Spleen (tissue), 11 donors: ENCODE measurements around the gene AADAT. TPM values are rescaled to one million over a fixed set of nuclear protein-coding genes. Genes with fewer than 3 reads are reported as not detected.

ENCODE experiments used
- DNase-seq: peaks from one replicate; pipeline ENCODE4 v3.0.0-alpha.2; 2020
- H3K27ac ChIP-seq, 8 donors: fragments of 200-600 bp; sonication (generic) in 7 of 8; 1 replicate in 4 of 8; 2 replicates in 4 of 8; pipeline versions ENCODE4 v1.5.0 to v1.8.0; 2016 to 2021; ENCODE audit warnings: inconsistent platforms in 4 of 8, mild to moderate bottlenecking in 4 of 8, moderate library complexity in 1 of 8
- H3K27me3 ChIP-seq, 7 donors: fragments of 200-600 bp; sonication (generic) in 6 of 7; replicated peaks in 1 of 7; 1 replicate in 4 of 7; 2 replicates in 3 of 7; pipeline versions ENCODE4 v1.5.0 to v1.8.0; 2016 to 2021; ENCODE audit warnings: inconsistent platforms in 3 of 7, mild to moderate bottlenecking in 1 of 7
- H3K36me3 ChIP-seq, 6 donors: fragments of 200-600 bp; sonication (generic) in 5 of 6; 1 replicate in 4 of 6; 2 replicates in 2 of 6; pipeline versions ENCODE4 v1.5.0 to v1.8.0; 2016 to 2021; ENCODE audit warnings: inconsistent platforms in 2 of 6
- H3K4me1 ChIP-seq, 6 donors: fragments of 200-600 bp; sonication (generic) in 5 of 6; 1 replicate in 3 of 6; 2 replicates in 3 of 6; pipeline versions ENCODE4 v1.5.0 to v1.8.0; 2016 to 2021; ENCODE audit warnings: inconsistent platforms in 3 of 6
- H3K4me3 ChIP-seq, 8 donors: fragments of 200-600 bp; sonication (generic) in 7 of 8; 1 replicate in 4 of 8; 2 replicates in 4 of 8; pipeline versions ENCODE4 v1.5.0 to v1.8.0; 2016 to 2021; ENCODE audit warnings: inconsistent platforms in 4 of 8, mild to moderate bottlenecking in 4 of 8, moderate library complexity in 2 of 8
- H3K9me3 ChIP-seq, 8 donors: fragments of 200-600 bp; sonication (generic) in 7 of 8; 1 replicate in 4 of 8; 2 replicates in 4 of 8; pipeline versions ENCODE4 v1.5.0 to v1.8.0; 2016 to 2021; ENCODE audit warnings: inconsistent platforms in 4 of 8
- CTCF ChIP-seq, 11 experiments: fragments of 200-600 bp in 7 of 11; fragments of 450-650 bp in 4 of 11; sonication (generic) in 4 of 11; IDR thresholded peaks in 8 of 11; conservative IDR thresholded peaks in 3 of 11; 1 replicate in 7 of 11; 2 replicates in 4 of 11; pipeline versions ENCODE4 v1.4.0 to v1.8.0; 2016 to 2021; ENCODE audit warnings: antibody characterized with exemption in 11 of 11, inconsistent platforms in 4 of 11, mild to moderate bottlenecking in 1 of 11
- POLR2A ChIP-seq, 3 donors: fragments of 450-650 bp; IDR thresholded peaks; one replicate each; pipeline ENCODE4 v1.5.1; 2017; ENCODE audit warnings: antibody characterized with exemption in 3 of 3, mild to moderate bottlenecking in 1 of 3
- POLR2AphosphoS5 ChIP-seq, 3 donors: sonication (generic); formaldehyde crosslinking; IDR thresholded peaks; one replicate each; pipeline ENCODE4 v1.5.1; 2017; ENCODE audit warnings: antibody characterized with exemption in 3 of 3
- WGBS, 5 donors: extraction: QIAGEN DNeasy Blood & Tissue Kit in 3 of 5; methylation state at CpG; one replicate each; pipeline versions ENCODE4 v1.1.5 to v1.1.7; 2013 to 2018; 5-methylcytosine and 5-hydroxymethylcytosine counted together
- intact Hi-C: fragments of 100-400 bp; cut with DNase I; formaldehyde crosslinking; loops from one replicate; pipeline ENCODE4 v1.15.0; 2023; ENCODE audit warnings: low total_unique reads
- polyA plus RNA-seq, 3 donors: library from polyadenylated mRNA; stranded (reverse); fragments of 200-250 nt; gene quantifications; one replicate each; pipeline ENCODE4 v1.2.1, GENCODE V29; 2013
- total RNA-seq, 7 donors: library from RNA; depleted of rRNA in 3 of 7; stranded (reverse); fragments of >200 nt in 3 of 7; fragmentation: NEBNext Ultra II Directional in 4 of 7; extraction: Animal tissue kit (Norgen Biotek cat#: 25700) in 4 of 7; gene quantifications; one replicate each; pipeline versions ENCODE4 v1.1.0 to v1.2.1, GENCODE V29; 2016 to 2021
- donor health status: healthy with polysubstance abuse.
- donor health status: DM: no; HTN: no; CAD: no; lungs with moderate emphysema.
- donor health status: DM: no; HTN: no; CAD: no.
- donor health status: Bipolar disorder and iron deficiency.
- donor health status: healthy.
- donor health status: DM: no; HTN: no; CAD: no.
- donor health status: DM: yes; HTN: yes; CAD: no.

AADAT gene
- total and polyA plus RNA-seq, 10 donors = 0.89 to 5.0 (median 1.4) TPM

GRCh38 chr4:170110285-170110672 lies 20.5 kb upstream of the AADAT start:
- H3K4me3 ChIP-seq = no peak overlapping the region
- H3K4me1 ChIP-seq = no peaks in the 10 kb centered on the region
- TF ChIP-seq POLR2A (IDR thresholded peaks at IDR 0.05) = no peak
- no peak for TF ChIP-seq POLR2AphosphoS5 (IDR thresholded peaks at IDR 0.05)
- TF ChIP-seq CTCF (IDR thresholded peaks at IDR 0.05 in 8 of 11, conservative IDR thresholded peaks at IDR 0.05 in 3 of 11) = no peak
- WGBS, 5 donors = 54 to 76% (median 71%) methylated on average over 5 of the region's 5 CpGs
- no peaks in the 10 kb centered on the region for H3K9me3 ChIP-seq
- H3K36me3 ChIP-seq = no peaks in the 10 kb centered on the region
- no peak for DNase-seq
- intact Hi-C loops = no loop called here
- H3K27ac ChIP-seq = no peak overlapping the region
- no peaks in the 10 kb centered on the region for H3K27me3 ChIP-seq

- no peaks in the 10 kb centered on the region for H3K36me3 ChIP-seq
- no peaks in the 10 kb centered on the region for H3K4me1 ChIP-seq
- no peaks in the 10 kb centered on the region for H3K9me3 ChIP-seq
- no peak overlapping the region for H3K4me3 ChIP-seq
- H3K27ac ChIP-seq = no peak overlapping the region
- 71 to 76% (median 73%) methylated on average over 6 of the region's 6 CpGs for WGBS, 5 donors
- DNase-seq = no peak
- no peaks in the 10 kb centered on the region for H3K27me3 ChIP-seq
- no peak for TF ChIP-seq POLR2A (IDR thresholded peaks at IDR 0.05)
- no peak for TF ChIP-seq CTCF (IDR thresholded peaks at IDR 0.05 in 8 of 11, conservative IDR thresholded peaks at IDR 0.05 in 3 of 11)
- TF ChIP-seq POLR2AphosphoS5 (IDR thresholded peaks at IDR 0.05) = no peak
- intact Hi-C loops = no loop called here
These were observed 20.0 kb upstream of the AADAT start for GRCh38 chr4:170109586-170110284.

- no peaks in the 10 kb centered on the region for H3K9me3 ChIP-seq
These were observed 17.1 kb upstream of the AADAT start for GRCh38 chr4:170106900-170107299.

More at GRCh38 chr4:170106900-170107299, 17.1 kb upstream of the AADAT start:
- TF ChIP-seq POLR2A (IDR thresholded peaks at IDR 0.05) (no peak), CTCF (IDR thresholded peaks at IDR 0.05 in 8 of 11, conservative IDR thresholded peaks at IDR 0.05 in 3 of 11) (no peak), POLR2AphosphoS5 (IDR thresholded peaks at IDR 0.05) (no peak)
- DNase-seq = no peak
- Histone ChIP-seq H3K27ac (no peak overlapping the region), H3K36me3 (no peaks in the 10 kb centered on the region), H3K4me1 (no peaks in the 10 kb centered on the region), H3K4me3 (no peak overlapping the region), H3K27me3 (no peaks in the 10 kb centered on the region)
- intact Hi-C loops = no loop called here
- WGBS, 5 donors = 72 to 81% (median 79%) methylated on average over 4 of the region's 4 CpGs
